ENCODE measurements around the gene TRPV4. TPM values are rescaled to one million over a fixed set of nuclear protein-coding genes. Genes with fewer than 3 reads are reported as not detected.

Gene TRPV4
- total RNA-seq, 1 donor from 2014 or later: not detected

DNA sequence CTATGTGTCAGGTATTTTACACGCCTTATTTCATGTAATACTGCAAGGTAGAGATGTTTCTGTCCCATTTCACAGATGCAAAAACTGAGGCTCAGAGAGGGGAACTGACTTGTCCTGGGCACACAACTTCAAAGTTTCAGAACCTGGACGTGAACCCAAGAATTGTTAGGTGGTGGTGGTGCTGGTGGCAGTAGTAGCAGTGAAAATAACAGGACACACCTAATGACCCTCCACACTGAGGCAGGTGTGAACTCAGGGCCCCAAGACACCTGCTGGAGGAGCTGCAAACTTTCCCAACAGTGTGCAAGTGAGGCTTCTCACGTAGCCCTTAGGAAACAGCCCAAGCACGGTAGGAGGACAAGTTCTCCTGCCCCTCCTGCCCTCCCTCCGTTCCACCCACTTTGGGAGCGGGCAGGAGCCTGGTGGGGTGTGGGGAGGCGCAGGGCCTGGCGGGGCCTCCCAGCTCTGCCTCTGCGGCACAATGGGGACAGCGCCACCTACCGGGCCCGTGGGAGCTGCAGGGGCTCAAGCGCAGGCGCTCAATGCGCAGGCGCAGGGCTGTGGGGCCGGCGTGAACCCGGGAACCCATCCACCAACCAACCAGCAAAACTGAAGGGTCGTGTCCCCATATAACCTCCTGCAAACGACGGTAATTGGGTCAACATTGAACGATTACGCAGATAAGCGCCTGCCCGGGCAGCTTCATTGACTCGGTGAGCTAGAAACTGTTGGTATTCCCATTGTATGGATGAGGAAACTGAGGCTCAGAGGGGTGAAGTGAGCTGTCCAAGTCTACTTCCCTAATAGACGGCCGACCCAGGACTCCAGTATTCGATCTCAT lies 12.0 kb upstream of the TRPV4 start:
- Mint-ChIP-seq H3K4me3 (peak overlapping the region; percentile 68), H3K4me1 (peaks cover 3% of the 10 kb centered on the region), H3K9me3 (no peaks in the 10 kb centered on the region), H3K27ac (peak overlapping the region; percentile 70), H3K36me3 (ENCODE audit: low read depth) (no peaks in the 10 kb centered on the region), H3K27me3 (peaks cover under 1% of the 10 kb centered on the region)
- intact Hi-C loops (cut with micrococcal nuclease): loop anchor here (1.0 kb wide), 2 partner anchors 40 to 417 kb away; no protein-coding TSS in a partner anchor
- peak; percentile 98 for DNase-seq

DNA sequence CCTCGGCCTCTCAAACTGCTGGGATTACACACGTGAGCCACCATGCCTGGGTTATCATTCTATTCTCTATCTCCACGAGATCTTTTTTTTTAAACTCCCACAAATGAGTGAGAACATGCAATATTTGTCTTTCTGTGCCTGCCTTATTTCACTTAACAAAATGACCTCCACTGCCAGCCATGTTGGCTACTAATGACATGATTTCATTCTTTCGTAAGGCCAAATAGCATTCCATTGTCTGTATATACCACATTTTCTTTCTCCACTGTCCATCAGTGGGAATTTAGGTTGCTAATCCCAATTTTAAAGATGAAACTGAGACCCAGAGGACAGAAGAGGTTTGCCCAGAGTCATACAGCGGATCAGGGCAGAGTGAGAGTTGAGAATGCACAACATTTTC lies 10.9 kb upstream of the TRPV4 start:
- intact Hi-C loops (cut with micrococcal nuclease): no loop called here
- Mint-ChIP-seq H3K27ac (no peak overlapping the region), H3K9me3 (no peaks in the 10 kb centered on the region), H3K4me1 (peaks cover 5% of the 10 kb centered on the region), H3K36me3 (ENCODE audit: low read depth) (no peaks in the 10 kb centered on the region), H3K4me3 (no peak overlapping the region), H3K27me3 (peaks cover 6% of the 10 kb centered on the region)
- DNase-seq: no peak

DNA sequence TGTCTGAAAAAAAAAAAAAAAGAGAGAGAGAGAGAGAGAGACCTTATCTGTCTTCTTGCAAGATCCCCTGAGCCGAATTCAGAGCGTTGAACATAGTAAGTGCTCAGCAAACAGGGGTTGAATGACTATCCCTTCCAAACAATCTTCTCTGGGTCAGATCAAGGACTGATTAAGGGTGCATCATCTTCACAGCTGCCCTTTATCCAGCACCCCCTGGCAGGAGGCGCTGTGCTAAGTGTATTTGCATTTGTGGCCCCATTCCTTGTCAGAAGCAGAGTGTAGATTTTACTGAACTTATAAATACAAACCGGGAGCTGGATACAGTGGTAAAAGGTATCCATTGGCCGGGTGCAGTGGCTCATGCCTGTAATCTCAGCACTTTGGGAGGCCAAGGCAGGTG lies 8.8 kb upstream of the TRPV4 start:
- Mint-ChIP-seq H3K27ac (no peak overlapping the region), H3K36me3 (ENCODE audit: low read depth) (no peaks in the 10 kb centered on the region), H3K27me3 (peaks cover 10% of the 10 kb centered on the region), H3K4me3 (no peak overlapping the region), H3K4me1 (peaks cover 5% of the 10 kb centered on the region), H3K9me3 (no peaks in the 10 kb centered on the region)
- intact Hi-C loops (cut with micrococcal nuclease): no loop called here
- no peak for DNase-seq

DNA sequence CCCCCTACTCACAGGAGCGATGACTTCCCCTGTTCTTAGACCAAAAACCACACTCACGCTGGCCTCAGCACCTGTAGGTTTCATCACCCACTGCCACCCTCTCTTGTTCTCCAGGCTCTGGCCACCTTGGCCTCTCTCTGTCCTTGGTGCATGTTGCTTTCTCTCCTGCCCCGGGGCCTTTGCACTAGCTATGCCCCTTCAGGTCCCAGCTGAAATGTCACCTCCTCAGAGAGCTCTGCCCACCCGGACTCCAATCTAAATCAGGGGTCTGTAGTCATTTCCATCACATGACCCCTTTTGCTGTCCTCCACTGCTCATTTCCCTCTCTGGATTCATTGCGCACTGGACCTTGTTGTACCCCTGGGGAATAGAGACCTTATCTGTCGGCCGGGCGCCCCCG lies 8.2 kb upstream of the TRPV4 start:
- no peaks in the 10 kb centered on the region for H3K9me3 Mint-ChIP-seq
- H3K27ac Mint-ChIP-seq: no peak overlapping the region
- peaks cover 10% of the 10 kb centered on the region for H3K27me3 Mint-ChIP-seq
- peaks cover 5% of the 10 kb centered on the region for H3K4me1 Mint-ChIP-seq
- intact Hi-C loops (cut with micrococcal nuclease): no loop called here
- no peak for DNase-seq
- H3K4me3 Mint-ChIP-seq: no peak overlapping the region
- H3K36me3 Mint-ChIP-seq (ENCODE audit: low read depth): no peaks in the 10 kb centered on the region

DNA sequence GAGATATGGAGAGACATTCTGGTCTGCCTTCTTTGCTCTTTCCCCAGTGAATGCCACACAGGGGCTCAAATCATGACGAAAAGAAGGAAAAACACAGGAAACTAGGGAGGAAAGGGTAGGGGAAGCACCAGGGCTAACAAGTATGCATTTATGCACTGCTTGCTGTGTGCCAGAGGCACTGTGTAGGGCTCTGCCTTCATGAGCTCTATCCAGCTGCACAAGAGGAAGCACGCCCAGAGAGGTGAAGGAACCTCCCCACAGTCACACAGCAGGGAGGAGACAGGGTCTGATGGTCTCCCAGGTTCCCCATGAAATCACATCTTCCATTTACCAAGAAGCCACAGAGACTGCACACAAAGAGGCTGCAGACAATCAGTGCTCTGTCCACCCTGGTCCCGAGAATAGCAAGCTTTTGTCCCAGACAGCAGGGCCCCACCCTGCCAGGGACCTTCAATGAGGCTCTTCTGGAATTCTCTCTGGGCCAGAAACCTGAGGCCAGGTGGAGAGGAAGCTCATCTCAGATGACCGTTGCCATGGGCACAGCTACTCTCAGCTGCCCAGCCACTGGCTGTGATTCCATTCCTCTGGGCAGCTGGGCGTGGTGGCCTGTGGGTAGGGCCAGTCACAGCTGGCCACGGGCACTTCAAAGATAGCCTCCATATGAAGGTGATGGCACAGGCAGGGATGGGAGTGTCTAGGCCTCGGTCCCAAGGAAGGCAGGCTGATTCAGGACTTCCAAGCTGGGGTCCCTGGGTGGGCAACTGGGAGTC lies 7.3 kb upstream of the TRPV4 start:
- H3K4me1 Mint-ChIP-seq: peaks cover 5% of the 10 kb centered on the region
- H3K27me3 Mint-ChIP-seq: peaks cover 12% of the 10 kb centered on the region
- no peaks in the 10 kb centered on the region for H3K36me3 Mint-ChIP-seq (ENCODE audit: low read depth)
- H3K27ac Mint-ChIP-seq: no peak overlapping the region
- no peaks in the 10 kb centered on the region for H3K9me3 Mint-ChIP-seq
- intact Hi-C loops (cut with micrococcal nuclease): no loop called here
- no peak overlapping the region for H3K4me3 Mint-ChIP-seq
- DNase-seq: no peak

DNA sequence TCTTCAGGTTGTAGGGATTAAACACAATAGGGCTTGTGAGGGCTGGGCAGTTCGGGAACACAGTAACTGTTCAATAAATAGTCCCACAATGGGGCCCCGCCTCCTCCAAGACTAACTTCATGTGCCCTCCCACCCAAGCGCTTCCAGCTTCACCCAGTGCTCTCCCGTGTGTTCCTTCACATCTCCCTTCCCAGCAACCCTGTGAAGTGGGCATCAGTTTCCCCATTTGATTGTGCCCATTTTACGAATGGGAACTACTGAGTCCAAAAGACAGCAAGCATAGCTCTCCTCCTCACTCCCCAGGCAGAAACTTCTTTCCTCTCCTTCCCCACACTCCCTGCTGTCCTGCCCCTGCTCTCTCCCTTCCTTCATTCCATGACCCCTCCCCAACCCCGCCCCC lies 6.2 kb upstream of the TRPV4 start:
- Mint-ChIP-seq H3K9me3 (no peaks in the 10 kb centered on the region), H3K36me3 (ENCODE audit: low read depth) (no peaks in the 10 kb centered on the region), H3K27me3 (peaks cover 18% of the 10 kb centered on the region), H3K4me1 (peaks cover 2% of the 10 kb centered on the region), H3K4me3 (no peak overlapping the region), H3K27ac (no peak overlapping the region)
- intact Hi-C loops (cut with micrococcal nuclease): no loop called here
- DNase-seq: no peak

DNA sequence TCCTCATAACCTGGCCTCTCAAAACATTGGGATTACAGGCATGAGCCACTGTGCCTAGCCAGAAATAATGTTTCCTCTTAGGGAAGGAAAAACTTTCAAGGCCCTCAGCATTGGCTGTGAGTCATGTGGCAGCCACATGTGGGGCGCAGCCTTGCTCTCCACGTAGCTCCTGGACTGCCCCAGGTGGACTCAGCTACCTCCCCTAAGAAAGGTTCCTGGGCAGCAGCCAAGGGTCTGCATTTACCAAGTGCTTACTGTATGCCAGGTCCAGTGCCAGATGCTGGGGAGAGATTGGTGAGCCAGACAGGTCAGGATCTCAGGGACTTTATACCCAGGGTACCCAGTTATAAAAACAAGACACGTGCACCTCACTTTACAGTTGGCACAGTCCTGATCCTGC lies 3.7 kb upstream of the TRPV4 start:
- no peak for DNase-seq
- Mint-ChIP-seq H3K27ac (no peak overlapping the region), H3K27me3 (peaks cover 34% of the 10 kb centered on the region), H3K4me3 (no peak overlapping the region), H3K36me3 (ENCODE audit: low read depth) (no peaks in the 10 kb centered on the region), H3K9me3 (no peaks in the 10 kb centered on the region), H3K4me1 (peaks cover 3% of the 10 kb centered on the region)
- intact Hi-C loops (cut with micrococcal nuclease): no loop called here

DNA sequence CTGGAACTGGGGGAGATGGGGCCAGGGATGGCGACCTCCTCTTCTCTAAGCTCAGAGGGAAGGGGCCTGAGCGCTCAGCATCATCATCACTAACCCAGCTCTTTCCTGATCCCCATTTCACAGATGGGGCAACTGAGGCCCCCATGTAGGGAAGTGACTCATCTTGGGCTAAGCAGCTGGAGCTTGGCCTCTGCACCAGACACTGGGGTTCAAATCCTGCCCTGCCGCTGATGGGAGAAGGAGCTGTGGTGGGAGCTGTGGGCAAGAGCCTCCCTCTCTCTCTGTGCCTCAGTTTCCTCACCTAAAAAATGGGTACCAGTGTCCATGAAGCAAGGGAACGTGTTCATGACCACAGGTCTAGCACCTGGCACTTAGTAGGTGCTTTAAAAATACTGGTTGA lies 2.6 kb upstream of the TRPV4 start:
- H3K27me3 Mint-ChIP-seq: peaks cover 43% of the 10 kb centered on the region
- H3K4me3 Mint-ChIP-seq: no peak overlapping the region

DNA sequence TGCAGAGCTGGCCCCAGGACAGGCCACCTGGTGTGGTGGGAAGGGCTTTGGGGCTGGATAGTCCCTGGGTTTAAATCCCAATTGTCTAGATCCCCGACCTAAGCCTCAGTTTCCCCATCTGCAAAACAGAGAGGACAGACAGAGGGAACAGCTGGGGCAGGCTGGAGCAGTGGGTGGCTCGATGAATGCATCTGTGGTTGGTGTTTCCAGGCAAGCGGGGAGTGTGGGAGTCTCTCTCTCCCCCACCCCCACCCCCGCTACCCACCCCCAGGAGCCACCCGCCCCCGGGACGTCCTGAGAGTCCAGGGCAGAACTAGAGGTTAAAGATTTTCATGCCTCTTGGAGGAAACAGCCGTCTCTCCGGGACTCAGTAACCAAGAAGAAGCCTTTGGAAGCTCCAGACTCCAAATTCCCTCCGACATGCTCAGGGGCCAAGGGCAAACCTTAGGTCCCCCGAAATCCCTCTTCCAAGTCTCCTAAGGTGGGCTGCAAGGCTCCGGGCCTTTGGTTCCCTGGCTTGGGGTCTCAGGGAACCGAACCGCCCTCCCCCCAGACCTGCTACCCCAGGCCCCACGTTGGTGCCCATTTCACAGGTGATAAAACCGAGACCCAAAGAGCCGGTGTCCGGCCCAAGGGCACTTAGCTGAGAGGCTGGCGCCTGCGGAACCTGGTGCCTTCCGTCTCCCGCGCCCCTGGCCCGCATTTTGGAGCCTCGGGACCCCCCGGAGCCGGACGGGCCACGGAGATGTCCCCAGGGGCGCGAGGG lies 474 bp downstream of the TRPV4 start:
- no peak for DNase-seq
- Mint-ChIP-seq H3K9me3 (no peaks in the 10 kb centered on the region), H3K27me3 (peaks cover 39% of the 10 kb centered on the region), H3K4me1 (peaks cover 2% of the 10 kb centered on the region), H3K4me3 (no peak overlapping the region), H3K36me3 (ENCODE audit: low read depth) (no peaks in the 10 kb centered on the region), H3K27ac (no peak overlapping the region)
- intact Hi-C loops (cut with micrococcal nuclease): no loop called here

More for the DNA sequence above, 2.6 kb upstream of the TRPV4 start:
- no peak overlapping the region for H3K27ac Mint-ChIP-seq
- intact Hi-C loops (cut with micrococcal nuclease): no loop called here
- no peaks in the 10 kb centered on the region for H3K9me3 Mint-ChIP-seq
- H3K4me1 Mint-ChIP-seq: peaks cover 3% of the 10 kb centered on the region
- no peaks in the 10 kb centered on the region for H3K36me3 Mint-ChIP-seq (ENCODE audit: low read depth)
- DNase-seq: no peak

DNA sequence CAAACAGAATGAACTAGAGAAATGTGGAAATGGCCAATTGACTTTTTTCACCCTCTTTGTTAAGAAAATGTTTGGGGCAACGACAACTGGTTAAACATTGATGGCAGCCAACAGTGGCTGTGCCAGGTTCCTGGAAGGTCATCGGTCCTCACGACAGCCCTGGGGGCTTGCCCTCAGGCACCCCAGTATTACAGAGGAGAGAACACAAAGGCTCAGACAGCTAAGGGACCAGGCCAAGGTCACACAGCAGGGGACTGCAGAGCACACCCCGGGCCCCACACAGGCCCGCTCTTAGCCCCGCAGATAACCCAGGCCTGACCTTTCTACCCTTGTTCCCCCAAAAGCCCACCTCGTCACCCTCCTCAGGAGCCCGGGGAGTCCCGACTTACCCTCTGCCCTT lies 1.3 kb downstream of the TRPV4 start:
- Mint-ChIP-seq H3K27ac (no peak overlapping the region), H3K4me3 (no peak overlapping the region), H3K36me3 (ENCODE audit: low read depth) (no peaks in the 10 kb centered on the region), H3K4me1 (peaks cover 2% of the 10 kb centered on the region), H3K27me3 (peaks cover 35% of the 10 kb centered on the region), H3K9me3 (no peaks in the 10 kb centered on the region)
- intact Hi-C loops (cut with micrococcal nuclease): no loop called here
- no peak for DNase-seq

DNA sequence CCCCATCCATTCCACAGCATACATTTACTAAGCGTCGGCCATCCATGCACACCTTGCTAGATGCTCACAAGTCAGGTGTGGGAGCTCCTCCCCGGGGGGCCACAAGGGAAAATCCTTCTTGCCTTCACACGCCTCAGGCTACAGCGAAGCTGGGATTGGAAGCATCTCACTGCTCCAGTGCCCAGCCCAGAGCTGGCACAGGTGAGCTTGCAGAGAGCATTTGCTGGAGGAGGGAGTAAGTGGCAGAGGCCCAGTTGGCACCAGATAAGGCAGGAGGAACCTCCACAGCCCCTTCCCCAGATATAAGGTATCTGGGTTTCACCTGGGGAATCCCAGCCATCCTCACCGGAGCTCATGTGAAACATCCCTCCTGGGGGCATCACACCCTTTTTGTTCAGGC lies 1.8 kb downstream of the TRPV4 start:
- Mint-ChIP-seq H3K27me3 (peaks cover 35% of the 10 kb centered on the region), H3K4me3 (no peak overlapping the region), H3K9me3 (no peaks in the 10 kb centered on the region), H3K27ac (no peak overlapping the region), H3K36me3 (ENCODE audit: low read depth) (no peaks in the 10 kb centered on the region), H3K4me1 (peaks cover 2% of the 10 kb centered on the region)
- DNase-seq: no peak
- intact Hi-C loops (cut with micrococcal nuclease): no loop called here

DNA sequence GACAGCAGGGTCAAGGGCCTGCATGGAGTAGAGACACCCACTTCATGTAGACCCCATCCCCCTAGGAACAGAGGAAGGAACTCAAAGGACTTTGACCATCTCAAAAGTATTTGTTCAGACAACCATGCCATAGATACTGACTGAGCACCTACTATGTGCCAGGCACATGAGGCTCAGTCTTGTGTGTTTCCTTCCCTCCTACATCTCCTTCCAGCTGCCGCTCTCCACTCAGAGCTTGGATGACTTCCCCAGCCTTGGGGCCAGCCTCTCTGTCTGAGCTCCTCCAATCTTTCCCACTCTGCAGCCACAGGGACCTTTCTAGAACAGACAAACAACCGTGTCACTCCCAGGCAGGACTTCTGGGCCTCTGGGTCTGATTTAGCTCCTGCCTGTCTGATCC lies 2.5 kb downstream of the TRPV4 start:
- Mint-ChIP-seq H3K36me3 (ENCODE audit: low read depth) (no peaks in the 10 kb centered on the region), H3K27me3 (peaks cover 34% of the 10 kb centered on the region), H3K9me3 (no peaks in the 10 kb centered on the region), H3K4me3 (no peak overlapping the region), H3K4me1 (peaks cover 2% of the 10 kb centered on the region), H3K27ac (no peak overlapping the region)
- no peak for DNase-seq
- intact Hi-C loops (cut with micrococcal nuclease): no loop called here

DNA sequence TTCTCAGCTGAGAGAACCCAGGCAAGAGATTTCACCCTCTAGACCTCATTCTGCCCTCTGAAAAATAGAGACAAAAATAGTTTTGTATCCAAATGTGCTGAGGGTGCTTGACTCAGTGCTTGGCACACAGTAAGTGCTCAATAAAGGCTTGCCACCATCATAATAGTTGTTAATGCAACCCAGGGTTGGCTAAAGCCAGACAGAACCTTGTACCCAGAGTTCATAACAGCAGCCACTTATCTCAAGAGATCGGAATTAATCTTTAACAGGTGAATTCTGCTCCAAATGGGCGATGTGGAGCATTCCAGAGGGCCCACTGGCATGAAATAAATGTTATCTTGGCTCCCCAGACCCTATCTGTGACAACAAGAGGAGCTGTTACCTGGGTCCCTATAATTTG lies 2.9 kb downstream of the TRPV4 start:
- Mint-ChIP-seq H3K9me3 (no peaks in the 10 kb centered on the region), H3K36me3 (ENCODE audit: low read depth) (no peaks in the 10 kb centered on the region), H3K27ac (no peak overlapping the region), H3K4me3 (no peak overlapping the region), H3K27me3 (peaks cover 32% of the 10 kb centered on the region), H3K4me1 (peaks cover 2% of the 10 kb centered on the region)
- no peak for DNase-seq
- intact Hi-C loops (cut with micrococcal nuclease): no loop called here

DNA sequence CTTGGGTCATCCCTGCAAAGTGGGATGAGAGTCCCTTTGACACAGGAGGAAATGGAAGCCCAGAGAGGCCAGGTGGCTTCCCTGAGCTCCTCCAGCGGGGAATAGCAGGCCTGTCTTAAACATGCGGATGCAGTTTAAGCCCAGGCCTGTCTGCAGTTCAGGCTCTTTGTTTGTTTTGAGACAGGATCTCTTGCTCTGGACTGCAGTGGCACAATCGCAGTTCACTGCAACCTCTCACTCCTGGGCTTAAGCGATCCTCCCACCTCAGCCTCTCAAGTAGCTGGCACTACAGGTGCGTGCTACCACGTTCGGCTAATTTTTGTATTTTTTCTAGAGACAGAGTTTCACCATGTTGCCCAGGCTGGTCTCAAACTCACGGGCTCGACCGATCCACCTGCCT lies 3.5 kb downstream of the TRPV4 start:
- Mint-ChIP-seq H3K27ac (no peak overlapping the region), H3K36me3 (ENCODE audit: low read depth) (no peaks in the 10 kb centered on the region), H3K9me3 (no peaks in the 10 kb centered on the region), H3K4me1 (peaks cover 2% of the 10 kb centered on the region), H3K27me3 (peaks cover 29% of the 10 kb centered on the region), H3K4me3 (no peak overlapping the region)
- intact Hi-C loops (cut with micrococcal nuclease): no loop called here
- no peak for DNase-seq

Data from activated CD4-positive, alpha-beta T cell treated with anti-CD3 and anti-CD28 coated beads, Interleukin-2, amount 10 ng/mL, durations not matched to agents 24 days and 14 days (primary cell).